ENCODE measurements around the gene BBS1. TPM values are rescaled to one million over a fixed set of nuclear protein-coding genes. Genes with fewer than 3 reads are reported as not detected.
A peak's percentile ranks its signal among the peaks of the same experiment; 100 is the strongest.
"Not testable (repeated sequence)": the region's sequence is repeated elsewhere in the genome, so short reads cannot be mapped to it uniquely, and the experiment has no call there.

Gene BBS1
- total RNA-seq, 1 donor from 2014 or later: 41.4 TPM

- ATAC-seq: no peak
- peaks cover 72% of the 10 kb centered on the region for H3K36me3 ChIP-seq
- no peak for DNase-seq
- no peaks in the 10 kb centered on the region for H3K27me3 ChIP-seq (ENCODE audit: low read depth)
- H3K4me3 ChIP-seq: no peak overlapping the region
- H3K9me3 ChIP-seq: no peaks in the 10 kb centered on the region
- no peak for TF ChIP-seq CTCF (IDR thresholded peaks at IDR 0.05)
- no peak overlapping the region for H3K27ac ChIP-seq
- H3K4me1 ChIP-seq: peaks cover 19% of the 10 kb centered on the region
- intact Hi-C loops (cut with DNase I): no loop called here
Measured at GRCh38 chr11:66539170-66539869, 28.9 kb downstream of the BBS1 start.

GRCh38 chr11:66539870-66540213 is 29.4 kb downstream of the BBS1 start:
- Histone ChIP-seq H3K36me3 (peaks cover 68% of the 10 kb centered on the region), H3K9me3 (no peaks in the 10 kb centered on the region), H3K4me1 (peaks cover 24% of the 10 kb centered on the region), H3K4me3 (no peak overlapping the region), H3K27ac (no peak overlapping the region), H3K27me3 (ENCODE audit: low read depth) (no peaks in the 10 kb centered on the region)
- no peak for ATAC-seq
- intact Hi-C loops (cut with DNase I): no loop called here
- DNase-seq: no peak
- no peak for TF ChIP-seq CTCF (IDR thresholded peaks at IDR 0.05)

GRCh38 chr11:66540598-66540997 is 30.2 kb downstream of the BBS1 start:
- H3K27me3 ChIP-seq (ENCODE audit: low read depth); H3K9me3 ChIP-seq; H3K4me3 ChIP-seq; intact Hi-C loops (cut with DNase I); H3K27ac ChIP-seq; ATAC-seq; DNase-seq: not testable (repeated sequence)
- peaks cover 65% of the 10 kb centered on the region for H3K36me3 ChIP-seq
- peaks cover 30% of the 10 kb centered on the region for H3K4me1 ChIP-seq

- H3K36me3 ChIP-seq: peaks cover 55% of the 10 kb centered on the region
- intact Hi-C loops (cut with DNase I): no loop called here
- no peak overlapping the region for H3K27ac ChIP-seq
- DNase-seq (no peak), ATAC-seq (no peak)
- no peaks in the 10 kb centered on the region for H3K9me3 ChIP-seq
- no peak overlapping the region for H3K4me3 ChIP-seq
- peaks cover 37% of the 10 kb centered on the region for H3K4me1 ChIP-seq
- H3K27me3 ChIP-seq (ENCODE audit: low read depth): no peaks in the 10 kb centered on the region
- no peak for TF ChIP-seq CTCF (IDR thresholded peaks at IDR 0.05)
Measured at GRCh38 chr11:66541892-66542291, 31.5 kb downstream of the BBS1 start.

GRCh38 chr11:66542362-66542761 is 31.9 kb downstream of the BBS1 start:
- Histone ChIP-seq H3K27ac (no peak overlapping the region), H3K27me3 (ENCODE audit: low read depth) (no peaks in the 10 kb centered on the region), H3K4me3 (no peak overlapping the region), H3K36me3 (peaks cover 51% of the 10 kb centered on the region), H3K4me1 (peaks cover 39% of the 10 kb centered on the region), H3K9me3 (no peaks in the 10 kb centered on the region)
- no peak for DNase-seq
- no peak for ATAC-seq
- intact Hi-C loops (cut with DNase I): no loop called here
- no peak for TF ChIP-seq CTCF (IDR thresholded peaks at IDR 0.05)

GRCh38 chr11:66543263-66544107 is 33.0 kb downstream of the BBS1 start:
- ATAC-seq: no peak
- Histone ChIP-seq H3K4me1 (peaks cover 39% of the 10 kb centered on the region), H3K36me3 (peaks cover 48% of the 10 kb centered on the region), H3K4me3 (peak overlapping the region; percentile 17), H3K27me3 (ENCODE audit: low read depth) (no peaks in the 10 kb centered on the region), H3K9me3 (no peaks in the 10 kb centered on the region), H3K27ac (peak overlapping the region; percentile 70)
- intact Hi-C loops (cut with DNase I): no loop called here
- peak; percentile 66 for DNase-seq
- TF ChIP-seq CTCF (IDR thresholded peaks at IDR 0.05): peak; percentile 53

GRCh38 chr11:66544952-66545351 is 34.5 kb downstream of the BBS1 start:
- H3K9me3 ChIP-seq; H3K27me3 ChIP-seq (ENCODE audit: low read depth); intact Hi-C loops (cut with DNase I); ATAC-seq; DNase-seq: not testable (repeated sequence)
- Histone ChIP-seq H3K4me1 (peaks cover 39% of the 10 kb centered on the region), H3K27ac (peak overlapping the region; percentile 91), H3K4me3 (peak overlapping the region; percentile 81), H3K36me3 (peaks cover 33% of the 10 kb centered on the region)
